HG02642 (cell line): Measurements from ENCODE around the gene WARS2.

ENCODE experiments used
- ATAC-seq: cut with Tn5 transposase; IDR thresholded peaks from one replicate; pipeline ENCODE4 v1.9.1; 2021; ENCODE audit warnings: mild to moderate bottlenecking; ENCODE audit not compliant: unreplicated experiment, poor library complexity

Gene WARS2

GRCh38 chr1:119090250-119090649 is 50.2 kb downstream of the WARS2 start:
- no peak for ATAC-seq

GRCh38 chr1:119086830-119087229 is 53.6 kb downstream of the WARS2 start:
- no peak for ATAC-seq

DNA sequence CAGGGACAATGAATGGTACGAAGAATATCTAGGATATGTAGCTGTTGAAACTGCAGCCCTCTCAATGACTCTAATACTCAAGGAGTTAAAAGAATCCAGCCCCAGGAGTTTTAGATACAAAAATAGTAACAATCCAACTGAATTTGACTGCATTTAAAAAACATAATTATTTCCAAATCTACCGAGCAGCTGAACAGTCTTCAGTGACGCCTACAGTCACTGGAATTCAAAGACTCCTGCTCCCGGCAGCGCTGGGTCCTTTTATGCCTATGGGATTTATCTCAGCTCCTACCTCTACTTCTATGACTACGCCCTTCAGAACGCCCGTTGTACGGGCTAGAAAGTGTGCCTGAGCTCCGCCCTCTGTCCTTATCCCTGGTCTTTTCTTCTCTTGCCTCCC is 55.7 kb downstream of the WARS2 start:
- no peak for ATAC-seq

GRCh38 chr1:119083980-119084379 is 56.5 kb downstream of the WARS2 start:
- ATAC-seq, result no peak

DNA sequence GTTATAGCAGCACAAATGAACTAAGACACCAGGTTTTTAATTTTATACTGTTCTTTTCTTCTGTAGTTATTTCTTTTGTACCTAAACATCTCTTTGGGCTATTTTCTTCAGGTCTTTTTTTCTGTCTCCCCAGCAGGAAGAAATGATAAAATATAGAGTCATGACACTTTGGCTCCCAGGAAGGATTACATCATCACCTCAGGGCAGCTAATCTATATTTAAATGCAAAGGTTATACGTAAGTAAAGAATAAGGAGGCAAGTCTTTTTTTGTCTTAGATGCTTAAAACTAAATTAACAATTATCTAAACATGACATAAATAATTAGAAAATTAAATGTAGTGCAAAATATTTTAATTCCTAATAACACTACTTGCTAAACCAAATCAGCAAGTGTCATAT is 57.0 kb downstream of the WARS2 start:
- no peak for ATAC-seq

GRCh38 chr1:119081700-119082099 is 58.8 kb downstream of the WARS2 start:
- no peak for ATAC-seq

- ATAC-seq, result no peak
These were observed 59.2 kb downstream of the WARS2 start for GRCh38 chr1:119081267-119081666.

DNA sequence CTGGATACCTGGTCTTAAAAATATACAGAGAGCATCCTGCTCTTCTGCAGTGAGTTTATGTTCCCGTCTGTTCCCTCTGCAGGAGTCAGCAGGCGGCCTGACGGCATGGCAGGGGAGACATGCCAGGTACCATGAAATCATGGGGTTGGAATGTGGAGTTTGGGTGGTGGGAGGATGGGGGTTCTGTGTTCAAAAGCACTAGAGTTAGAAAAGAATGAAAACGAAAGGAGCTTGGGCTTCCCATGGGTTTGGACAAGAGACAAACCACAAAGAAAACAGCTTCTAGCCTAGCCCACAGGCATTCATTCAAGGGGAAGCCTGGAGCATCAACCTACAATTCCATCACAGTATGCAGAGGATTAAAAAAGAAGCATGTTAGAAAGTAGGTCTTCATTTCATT is 59.9 kb downstream of the WARS2 start:
- no peak for ATAC-seq

DNA sequence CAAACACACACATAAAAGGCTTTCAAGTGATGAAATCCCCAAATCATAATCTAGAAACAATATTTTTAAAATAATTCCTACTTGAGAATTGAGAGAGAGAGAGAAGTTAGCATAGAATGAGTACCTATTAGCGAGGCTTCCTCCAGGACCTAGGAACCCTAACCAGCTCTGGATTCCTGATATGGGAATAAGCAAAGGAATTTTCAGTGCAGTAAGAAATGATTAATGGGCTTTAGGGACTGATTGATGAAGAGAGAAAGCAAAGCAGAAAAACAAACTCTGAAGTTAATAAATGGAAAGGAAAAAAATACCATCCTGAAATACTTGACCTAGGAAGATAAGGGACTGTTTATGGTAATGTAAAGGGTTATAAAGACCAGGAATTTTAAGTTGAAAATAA is 60.6 kb downstream of the WARS2 start:
- no peak for ATAC-seq

- no peak for ATAC-seq
These were observed 64.8 kb downstream of the WARS2 start for GRCh38 chr1:119075614-119076013.

GRCh38 chr1:119071321-119071720 is 69.1 kb downstream of the WARS2 start:
- ATAC-seq, result no peak

- no peak for ATAC-seq
These were observed 70.8 kb downstream of the WARS2 start for GRCh38 chr1:119069682-119070081.

DNA sequence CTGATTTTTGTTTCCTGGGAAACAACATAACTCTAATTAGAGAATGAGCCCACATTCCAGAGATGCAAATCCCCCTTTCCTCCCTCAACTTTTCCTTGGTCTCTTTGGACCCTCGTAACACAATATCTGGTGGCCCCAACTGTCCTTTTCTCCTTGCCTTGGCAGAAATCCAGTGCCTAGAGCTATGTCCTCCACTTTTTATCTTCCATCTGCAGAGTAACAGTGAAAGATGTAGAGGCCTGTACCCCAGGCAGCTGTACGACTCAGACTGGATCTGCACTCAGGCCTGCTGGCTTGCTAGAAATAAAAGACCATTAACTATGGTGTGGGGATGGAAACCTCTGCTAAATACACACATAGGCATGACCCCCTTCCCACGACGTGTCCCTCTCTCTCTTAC is 72.0 kb downstream of the WARS2 start:
- ATAC-seq, result no peak

DNA sequence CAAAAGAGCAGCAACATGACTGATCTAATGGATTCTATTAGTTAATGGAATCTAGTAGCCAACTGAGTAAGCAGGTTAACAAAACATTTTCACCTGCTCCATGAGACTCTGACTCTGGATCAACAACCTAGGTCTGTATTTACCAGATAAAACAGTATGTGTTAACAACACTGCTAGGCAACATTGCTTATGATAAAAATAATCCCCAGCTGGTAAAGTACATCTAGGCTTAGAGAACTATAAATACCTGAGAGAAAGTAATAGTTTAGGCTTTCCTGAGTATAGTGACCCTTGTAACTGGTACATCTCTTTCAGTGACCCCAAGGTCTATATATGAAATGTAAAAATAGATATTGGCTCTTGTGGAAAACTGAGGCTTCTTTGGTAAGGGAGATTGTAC is 78.8 kb downstream of the WARS2 start:
- no peak for ATAC-seq

DNA sequence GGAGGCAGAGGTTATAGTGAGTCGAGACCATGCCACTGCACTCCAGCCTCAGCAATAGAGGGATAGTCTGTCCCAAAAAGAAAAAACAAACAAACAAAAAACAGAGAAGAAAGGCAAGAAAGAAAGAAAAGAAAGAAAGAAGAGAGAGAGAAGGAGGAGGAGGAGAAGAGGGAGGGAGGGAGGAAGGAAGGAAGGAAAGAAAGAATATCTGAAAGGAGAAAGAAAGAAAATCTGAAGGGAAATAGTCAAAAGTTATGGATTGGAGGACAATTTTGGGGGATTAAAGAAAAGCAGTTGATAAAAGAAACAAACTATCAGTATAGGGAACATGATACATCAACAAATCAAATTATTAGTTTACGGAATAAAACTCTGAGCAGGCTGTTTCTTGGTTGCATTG is 84.9 kb downstream of the WARS2 start:
- ATAC-seq, result no peak

DNA sequence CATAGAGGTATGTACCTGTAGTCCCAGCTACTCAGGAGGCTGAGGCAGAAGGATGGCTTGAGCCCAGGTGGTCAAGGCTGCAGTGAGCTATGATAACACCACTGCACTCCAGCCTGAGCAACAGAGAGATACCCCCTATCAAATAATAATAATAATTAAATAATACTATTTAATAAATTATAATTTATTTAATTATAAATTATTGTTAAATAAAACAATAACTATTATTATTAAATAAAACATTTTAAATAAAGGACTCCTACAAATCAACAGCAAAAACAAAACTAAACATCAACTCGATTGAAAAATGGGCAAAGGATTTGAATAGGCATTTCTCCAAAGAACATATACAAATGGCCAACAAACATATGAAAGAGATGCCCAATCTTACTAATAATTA is 86.5 kb downstream of the WARS2 start:
- no peak for ATAC-seq

GRCh38 chr1:119052267-119052666 is 88.2 kb downstream of the WARS2 start:
- no peak for ATAC-seq

GRCh38 chr1:119048624-119049404 is 91.6 kb downstream of the WARS2 start:
- ATAC-seq, result no peak

GRCh38 chr1:119046785-119047438 is 93.5 kb downstream of the WARS2 start:
- no peak for ATAC-seq

GRCh38 chr1:119046429-119046784 is 94.0 kb downstream of the WARS2 start:
- ATAC-seq, result no peak

DNA sequence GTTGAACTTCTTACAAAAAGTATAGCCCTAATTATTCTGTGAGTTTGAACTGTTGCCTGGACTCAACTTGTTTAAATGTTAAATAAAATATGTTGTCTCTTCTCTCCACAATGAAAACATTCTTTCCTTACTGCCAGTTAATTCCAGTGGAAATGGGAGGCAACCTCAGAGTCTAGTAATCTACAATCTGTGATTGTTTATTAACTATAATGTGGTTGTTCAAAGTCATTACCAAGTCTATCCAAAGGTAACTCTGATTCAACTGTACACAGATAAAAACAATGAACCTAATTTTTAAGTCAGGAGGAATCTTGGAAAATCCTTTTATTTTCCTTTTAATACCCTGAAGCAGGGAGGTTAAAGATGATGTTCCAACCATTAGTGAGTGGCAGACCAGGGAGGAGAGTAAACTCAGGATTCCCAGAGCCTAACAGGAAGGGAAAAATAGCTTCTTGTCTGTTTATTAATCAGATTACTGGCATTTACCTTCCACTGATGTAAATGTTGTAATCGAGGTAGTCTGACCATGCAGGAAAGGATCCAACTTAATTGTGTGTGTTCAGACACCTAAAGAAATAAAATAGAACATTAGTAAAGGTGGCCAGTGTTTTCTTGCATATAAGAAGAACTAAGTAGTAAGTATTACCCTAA is 95.2 kb downstream of the WARS2 start:
- no peak for ATAC-seq

GRCh38 chr1:119040906-119041305 is 99.5 kb downstream of the WARS2 start:
- ATAC-seq, result no peak
